Stimulated activated CD8-positive, alpha-beta memory T cell treated with anti-CD3 and anti-CD28 coated beads, Interleukin-12 subunit alpha, Interleukin-12 subunit beta, amount 100 ng/mL, for 1 hour (primary cell): ENCODE results near the gene PTPRN2.
"Not testable (repeated sequence)": the region's sequence is repeated elsewhere in the genome, so short reads cannot be mapped to it uniquely, and the experiment has no call there.

Experiments
- DNase-seq: peaks from one replicate; pipeline ENCODE4 v3.0.0-alpha.2; 2020; ENCODE audit warnings: low read depth

The PTPRN2 gene

GRCh38 chr7:158385496-158386354 is 201.9 kb downstream of the PTPRN2 start:
- DNase-seq: not testable (repeated sequence)

- no peak for DNase-seq
Observed at GRCh38 chr7:158384746-158385145, 202.9 kb downstream of the PTPRN2 start.

GRCh38 chr7:158383665-158384064 is 204.0 kb downstream of the PTPRN2 start:
- DNase-seq: no peak

- no peak for DNase-seq
Observed at GRCh38 chr7:158382363-158383254, 205.0 kb downstream of the PTPRN2 start.

- no peak for DNase-seq
Observed at GRCh38 chr7:158381956-158382355, 205.7 kb downstream of the PTPRN2 start.

DNA sequence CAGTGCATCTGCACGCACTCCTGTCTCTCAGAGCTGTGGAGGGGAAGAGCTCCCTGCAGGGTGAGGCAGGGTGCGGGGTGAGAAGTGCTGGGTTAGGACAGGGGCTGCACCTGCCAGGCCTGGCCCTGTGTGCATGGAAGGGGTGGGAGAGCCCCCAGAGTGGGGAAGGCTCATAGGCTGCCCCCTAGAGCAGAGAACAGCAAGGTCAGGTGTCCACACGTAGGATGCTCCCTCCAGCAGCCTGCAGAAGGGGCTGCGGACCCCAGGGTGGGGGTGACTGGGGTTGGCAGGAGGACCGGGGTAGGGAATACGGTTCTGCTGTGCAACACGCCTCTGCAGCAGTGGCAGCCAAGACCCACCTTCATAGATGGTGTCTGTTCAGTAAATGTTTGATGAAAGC is 208.6 kb downstream of the PTPRN2 start:
- no peak for DNase-seq

- no peak for DNase-seq
Observed at GRCh38 chr7:158377800-158378623, 209.6 kb downstream of the PTPRN2 start.

DNA sequence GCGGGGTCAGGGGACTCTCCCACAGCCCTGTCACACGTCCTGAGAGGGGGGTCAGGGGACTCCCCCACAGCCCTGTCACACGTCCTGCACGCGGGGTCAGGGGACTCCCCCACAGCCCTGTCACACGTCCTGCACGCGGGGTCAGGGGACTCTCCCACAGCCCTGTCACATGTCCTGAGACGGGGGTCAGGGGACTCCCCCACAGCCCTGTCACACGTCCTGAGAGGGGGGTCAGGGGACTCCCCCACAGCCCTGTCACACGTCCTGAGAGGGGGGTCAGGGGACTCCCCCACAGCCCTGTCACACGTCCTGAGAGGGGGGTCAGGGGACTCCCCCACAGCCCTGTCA is 210.8 kb downstream of the PTPRN2 start:
- DNase-seq: not testable (repeated sequence)

- not testable (repeated sequence) for DNase-seq
Observed at GRCh38 chr7:158376146-158376838, 211.3 kb downstream of the PTPRN2 start.

- DNase-seq: no peak
Observed at GRCh38 chr7:158375034-158375433, 212.6 kb downstream of the PTPRN2 start.

GRCh38 chr7:158374586-158374985 is 213.0 kb downstream of the PTPRN2 start:
- DNase-seq: no peak

GRCh38 chr7:158374146-158374545 is 213.5 kb downstream of the PTPRN2 start:
- DNase-seq: no peak

GRCh38 chr7:158373476-158374133 is 214.0 kb downstream of the PTPRN2 start:
- DNase-seq: no peak

- no peak for DNase-seq
Observed at GRCh38 chr7:158372400-158373342, 215.0 kb downstream of the PTPRN2 start.

DNA sequence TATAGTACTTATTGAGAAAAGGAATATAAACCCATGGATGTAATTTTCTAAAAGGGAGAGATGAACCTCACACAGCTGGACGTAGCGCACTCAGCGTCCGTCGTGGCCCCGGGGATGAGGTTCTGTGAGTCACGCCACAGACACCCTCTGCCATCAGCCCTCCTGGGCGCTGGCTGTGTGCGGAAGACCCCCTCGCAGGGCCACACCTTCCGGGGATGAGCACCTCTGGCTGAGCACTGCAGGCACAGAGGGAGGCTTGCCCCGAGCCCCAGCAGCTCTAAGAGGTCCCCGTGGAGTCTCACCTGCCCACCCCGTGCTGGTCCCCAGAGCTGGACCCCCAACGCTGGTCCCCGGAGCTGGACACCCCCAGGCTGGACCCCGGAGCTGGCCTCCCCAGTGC is 215.8 kb downstream of the PTPRN2 start:
- no peak for DNase-seq

GRCh38 chr7:158369866-158370265 is 217.8 kb downstream of the PTPRN2 start:
- DNase-seq: no peak

- no peak for DNase-seq
Observed at GRCh38 chr7:158369290-158369689, 218.3 kb downstream of the PTPRN2 start.

DNA sequence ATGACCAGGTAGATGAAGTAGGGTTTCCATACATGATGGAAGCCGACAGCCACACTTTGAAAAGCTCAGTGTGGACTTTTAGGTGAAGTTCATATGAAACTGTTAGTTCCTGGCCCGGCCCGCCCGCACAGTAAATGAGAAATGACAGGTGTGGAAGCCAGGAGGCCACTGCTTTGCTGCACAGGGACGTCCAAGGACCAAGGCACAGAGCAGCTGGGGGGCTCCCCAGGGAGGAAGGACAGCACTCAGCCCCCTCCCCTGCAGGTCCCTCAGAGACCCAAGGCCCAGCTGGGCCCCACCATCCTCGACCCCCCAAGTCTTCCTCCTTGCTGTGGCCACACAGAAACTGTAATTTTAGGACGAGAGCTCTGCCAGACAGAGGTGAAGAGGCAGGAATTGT is 219.2 kb downstream of the PTPRN2 start:
- no peak for DNase-seq

- DNase-seq: no peak
Observed at GRCh38 chr7:158367634-158367982, 220.0 kb downstream of the PTPRN2 start.
